ENCODE measurements around the gene RDX.

Gene RDX

DNA sequence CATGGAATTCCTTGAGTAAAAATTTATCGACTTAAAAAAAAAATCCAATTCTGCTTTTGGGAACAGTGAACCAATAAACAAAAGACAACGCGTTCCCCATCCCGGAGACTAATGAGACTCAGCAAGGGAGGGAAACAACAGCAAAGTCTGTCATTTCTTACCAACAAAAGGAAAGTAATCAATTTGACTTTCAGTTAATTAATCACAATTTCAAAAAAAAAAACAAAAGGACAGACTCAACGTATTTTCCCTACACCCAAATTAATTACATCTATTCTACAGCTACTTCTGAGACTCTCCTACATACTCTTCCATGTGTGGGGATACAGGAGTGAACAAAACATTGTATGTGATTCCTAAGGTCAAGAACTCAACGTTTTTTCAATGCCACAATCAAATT, 1.9 kb downstream of the RDX start:
- TF ChIP-seq, protein P1, sequence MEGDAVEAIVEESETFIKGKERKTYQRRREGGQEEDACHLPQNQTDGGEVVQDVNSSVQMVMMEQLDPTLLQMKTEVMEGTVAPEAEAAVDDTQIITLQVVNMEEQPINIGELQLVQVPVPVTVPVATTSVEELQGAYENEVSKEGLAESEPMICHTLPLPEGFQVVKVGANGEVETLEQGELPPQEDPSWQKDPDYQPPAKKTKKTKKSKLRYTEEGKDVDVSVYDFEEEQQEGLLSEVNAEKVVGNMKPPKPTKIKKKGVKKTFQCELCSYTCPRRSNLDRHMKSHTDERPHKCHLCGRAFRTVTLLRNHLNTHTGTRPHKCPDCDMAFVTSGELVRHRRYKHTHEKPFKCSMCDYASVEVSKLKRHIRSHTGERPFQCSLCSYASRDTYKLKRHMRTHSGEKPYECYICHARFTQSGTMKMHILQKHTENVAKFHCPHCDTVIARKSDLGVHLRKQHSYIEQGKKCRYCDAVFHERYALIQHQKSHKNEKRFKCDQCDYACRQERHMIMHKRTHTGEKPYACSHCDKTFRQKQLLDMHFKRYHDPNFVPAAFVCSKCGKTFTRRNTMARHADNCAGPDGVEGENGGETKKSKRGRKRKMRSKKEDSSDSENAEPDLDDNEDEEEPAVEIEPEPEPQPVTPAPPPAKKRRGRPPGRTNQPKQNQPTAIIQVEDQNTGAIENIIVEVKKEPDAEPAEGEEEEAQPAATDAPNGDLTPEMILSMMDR (IDR thresholded peaks at IDR 0.05) = no peak

DNA sequence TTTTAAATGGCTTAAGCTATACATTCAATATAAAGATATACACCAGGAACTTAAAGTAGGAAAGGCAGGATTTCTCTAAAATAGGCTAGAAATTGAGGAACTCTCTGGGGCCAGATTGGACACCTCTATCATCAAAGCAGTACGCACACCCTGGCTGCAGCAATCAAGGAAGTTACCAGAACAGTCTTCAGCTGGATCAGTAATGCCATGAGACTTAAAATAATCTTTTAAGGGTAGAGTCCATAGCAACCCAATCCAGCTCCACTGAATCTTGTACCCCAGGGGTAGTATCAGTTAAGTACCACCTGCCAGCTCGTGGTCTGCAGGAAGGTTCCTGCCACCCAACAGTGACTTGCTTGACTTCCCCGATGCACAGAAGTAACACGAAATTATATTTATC, 3.0 kb downstream of the RDX start:
- TF ChIP-seq, protein P1 (IDR thresholded peaks at IDR 0.05) = no peak

DNA sequence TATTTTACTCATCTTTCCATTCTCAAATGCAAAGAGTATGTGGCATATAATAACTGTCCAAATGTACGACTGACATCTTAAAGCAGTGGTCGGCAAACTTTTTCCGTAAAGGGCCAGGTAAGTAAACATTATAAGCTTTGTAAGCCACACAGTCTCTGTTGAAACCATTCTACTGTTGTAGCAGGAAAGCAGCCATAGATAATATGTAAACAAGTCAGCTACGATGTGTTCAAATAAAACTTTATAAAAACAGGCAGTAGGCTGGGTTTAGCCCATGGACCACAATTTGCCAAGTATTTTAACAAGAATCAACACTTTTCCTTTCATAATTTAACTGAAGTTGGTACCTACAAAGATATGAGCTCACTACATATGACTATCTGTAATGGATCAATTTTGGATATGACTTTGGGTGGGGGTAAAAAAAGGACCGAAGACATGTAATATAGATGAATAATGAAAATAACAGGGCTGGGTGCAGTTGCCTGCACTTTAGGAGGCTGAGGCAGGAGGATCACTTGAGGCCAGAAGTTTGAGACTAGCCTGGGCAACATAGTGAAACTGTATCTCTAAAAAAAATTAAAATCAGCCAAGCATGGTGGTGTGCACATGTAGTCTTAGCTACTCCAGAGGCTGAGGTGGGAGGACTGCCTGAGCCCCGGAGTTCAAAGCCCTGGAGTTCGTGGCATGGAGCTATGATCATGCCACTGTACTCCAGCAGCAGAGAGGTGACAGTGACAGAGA, 5.7 kb downstream of the RDX start:
- TF ChIP-seq, protein P1 (IDR thresholded peaks at IDR 0.05) = no peak

DNA sequence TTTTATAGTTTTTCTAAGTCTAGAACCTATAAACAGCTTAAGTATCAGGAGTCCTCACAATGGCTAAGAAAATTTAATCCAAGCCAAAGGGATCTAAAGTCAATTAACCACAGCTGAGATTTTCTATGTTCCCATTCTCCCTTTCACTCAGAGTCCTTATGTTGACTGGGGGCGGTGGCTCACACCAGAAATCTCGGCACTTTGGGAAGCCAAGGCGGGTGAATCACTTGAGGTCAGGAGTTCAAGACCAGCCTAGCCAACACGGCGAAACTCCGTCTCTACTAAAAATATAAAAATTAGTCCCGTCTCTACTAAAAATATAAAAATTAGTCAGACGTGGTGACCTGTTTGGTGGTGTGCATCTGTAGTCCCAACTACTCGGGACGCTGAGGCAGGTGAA, 6.9 kb downstream of the RDX start:
- TF ChIP-seq, protein P1 (IDR thresholded peaks at IDR 0.05) = no peak

DNA sequence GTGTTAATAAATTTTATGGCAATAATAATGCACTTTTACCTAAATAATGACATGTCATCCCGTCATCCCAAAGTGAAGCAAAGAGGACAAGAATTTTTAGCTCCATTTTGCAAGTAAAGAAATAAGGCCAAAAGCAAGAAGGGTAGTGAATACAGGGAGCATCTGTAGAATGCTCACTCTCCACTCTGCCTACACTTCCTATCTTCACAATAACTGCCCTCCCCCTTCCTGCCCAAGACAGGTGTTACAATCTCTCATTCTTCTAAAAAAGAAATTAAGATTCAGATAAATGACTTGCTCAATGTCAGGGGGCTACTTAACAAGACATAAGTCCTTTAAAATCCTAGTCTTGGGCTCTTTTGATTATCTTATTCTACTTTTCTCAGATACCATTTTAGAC, 8.9 kb downstream of the RDX start:
- TF ChIP-seq, protein P1 (IDR thresholded peaks at IDR 0.05) = no peak

DNA sequence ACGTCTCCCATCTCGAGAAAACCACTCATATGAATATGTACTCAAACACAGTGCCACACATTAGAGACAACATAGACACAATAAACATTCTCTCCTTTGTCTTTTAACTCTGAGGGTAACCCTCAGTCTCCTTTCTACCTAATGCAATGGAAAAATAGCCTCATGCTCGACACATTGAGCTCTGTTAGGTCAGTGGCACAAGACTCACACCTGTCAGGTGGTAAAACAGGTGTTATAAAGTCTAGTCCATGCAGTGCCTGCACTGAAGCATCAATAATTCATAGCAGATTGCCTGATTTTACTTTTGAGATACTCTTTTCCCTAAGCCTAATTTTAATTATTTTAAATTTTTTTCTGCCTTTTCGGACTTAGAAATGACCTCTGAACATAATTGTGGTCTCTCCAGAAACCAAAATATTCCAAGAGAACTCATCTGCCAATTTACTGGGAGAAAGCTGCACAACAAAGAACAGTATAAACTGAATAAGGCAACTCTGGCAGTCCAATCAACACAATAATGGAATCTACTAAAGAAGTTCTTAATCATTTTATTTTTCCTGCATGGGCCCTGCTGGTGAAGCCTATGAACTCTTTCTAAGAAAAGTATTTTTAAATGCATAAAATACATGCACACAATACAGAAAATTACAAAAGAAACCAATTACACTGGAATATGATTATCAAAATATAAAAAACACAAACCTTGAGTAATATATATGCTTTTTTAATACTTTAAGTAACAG, 9.9 kb downstream of the RDX start:
- TF ChIP-seq, protein P1 (IDR thresholded peaks at IDR 0.05) = no peak

DNA sequence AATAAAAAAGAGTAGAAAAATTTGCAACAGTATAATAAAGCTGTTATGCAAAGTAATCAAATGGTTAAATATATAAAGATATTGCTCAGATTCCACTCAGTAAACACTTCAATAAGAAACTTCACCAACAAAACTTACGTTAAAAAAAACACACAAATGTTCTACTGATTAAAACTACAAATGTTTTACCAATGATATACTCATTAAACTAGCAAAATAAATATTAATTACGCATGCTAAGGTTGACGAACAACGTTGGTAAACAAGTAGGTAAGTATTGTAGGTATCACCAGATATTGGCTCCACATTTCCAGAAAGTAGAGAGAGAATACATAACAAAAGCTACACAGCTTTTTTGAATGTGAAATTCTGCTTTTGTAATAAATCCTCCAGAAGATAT, 12.6 kb downstream of the RDX start:
- TF ChIP-seq, protein P1 (IDR thresholded peaks at IDR 0.05) = no peak

All from LNCAP (cell line).